ENCODE data around the gene AP3S2.

- TF ChIP-seq CTCF (IDR thresholded peaks at IDR 0.05) (no peak), POLR2A (IDR thresholded peaks at IDR 0.05) (no peak), POLR2AphosphoS5 (IDR thresholded peaks at IDR 0.05) (no peak)
Measured at GRCh38 chr15:89787944-89788343, 105.8 kb downstream of the AP3S2 start.

All from suprapubic skin (tissue), 4 donors.